Measurements from ENCODE around the gene PALLD.

DNA sequence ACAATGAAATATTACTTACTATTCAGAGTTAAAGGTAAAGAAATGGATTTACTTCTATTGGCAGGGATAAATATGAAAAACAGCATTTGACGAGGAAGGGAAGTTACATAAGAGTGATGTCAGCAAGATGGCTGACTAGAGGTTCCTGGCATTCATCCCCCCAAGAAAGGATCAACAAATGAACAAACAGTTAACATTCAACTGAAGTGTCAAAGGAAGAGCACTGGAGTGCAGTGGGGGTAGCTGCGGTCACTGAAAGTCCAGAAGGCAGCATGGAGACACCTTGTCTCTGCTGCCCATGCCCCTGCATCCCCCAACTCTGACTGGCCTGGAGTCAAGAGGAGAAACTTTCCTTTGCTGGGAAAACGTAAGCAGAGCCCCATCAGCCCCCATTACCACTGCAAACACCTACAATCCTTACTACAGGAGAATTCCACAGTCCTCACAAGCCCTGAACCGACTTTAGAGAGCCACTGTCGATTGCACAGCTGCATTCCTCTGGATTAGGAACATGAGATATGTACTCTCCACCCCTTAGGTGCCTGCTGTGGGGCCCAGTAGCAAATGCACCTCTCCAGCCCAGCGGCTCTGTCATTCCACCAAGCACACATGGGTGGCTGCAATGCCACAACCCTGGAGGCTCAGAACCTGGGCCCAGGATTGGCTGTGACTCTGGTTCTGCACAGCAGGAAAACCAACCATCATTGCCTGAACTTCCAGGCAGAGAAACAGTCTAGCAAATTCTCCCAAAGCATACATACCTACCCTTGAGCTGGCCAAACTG is 433.8 kb downstream of the PALLD start:
- no peak for TF ChIP-seq CTCF (IDR thresholded peaks at IDR 0.05; ENCODE audit: low read length)
- no peak for TF ChIP-seq EZH2 (optimal IDR thresholded peaks at IDR 0.05; ENCODE audit: low read depth, low read length)
